RWPE2 (cell line): Measurements from ENCODE around the gene OVCH2.
"Not testable (repeated sequence)": the region's sequence is repeated elsewhere in the genome, so short reads cannot be mapped to it uniquely, and the experiment has no call there.

Source experiments
- ATAC-seq: fragments of 200-7000 bp; cut with Tn5 transposase; 3 replicates; pipeline ENCODE4 v1.9.1; 2021; ENCODE audit warnings: low read depth
- DNase-seq: peaks from one replicate; pipeline ENCODE4 v3.0.0-alpha.2; 2020; ENCODE audit warnings: low spot score
- H3K27ac ChIP-seq: fragments of 450-650 bp; 2 replicates; pipeline ENCODE4 v1.5.1; 2017; ENCODE audit warnings: mild to moderate bottlenecking; ENCODE audit not compliant: poor library complexity, severe bottlenecking
- H3K27me3 ChIP-seq: fragments of 250-450 bp; sonication (Bioruptor Pico); 2 replicates; pipeline ENCODE4 v1.5.1; 2021; ENCODE audit warnings: mild to moderate bottlenecking, moderate library complexity; ENCODE audit not compliant: insufficient read depth, poor library complexity, severe bottlenecking
- H3K36me3 ChIP-seq: fragments of 250-450 bp; sonication (Bioruptor Pico); 2 replicates; pipeline ENCODE4 v1.5.1; 2020; ENCODE audit warnings: low read depth, mild to moderate bottlenecking, moderate library complexity
- H3K4me1 ChIP-seq: fragments of 250-450 bp; sonication (Bioruptor Pico); 2 replicates; pipeline ENCODE4 v1.5.1; 2021; ENCODE audit warnings: mild to moderate bottlenecking, moderate library complexity; ENCODE audit not compliant: insufficient read depth, poor library complexity, severe bottlenecking
- H3K4me3 ChIP-seq: fragments of 250-450 bp; sonication (Bioruptor Pico); 2 replicates; pipeline ENCODE4 v1.5.1; 2021; ENCODE audit warnings: mild to moderate bottlenecking, moderate library complexity; ENCODE audit not compliant: severe bottlenecking
- H3K9me3 ChIP-seq: fragments of 250-450 bp; sonication (Bioruptor Pico); 2 replicates; pipeline ENCODE4 v1.5.1; 2021; ENCODE audit warnings: mild to moderate bottlenecking, moderate library complexity; ENCODE audit not compliant: severe bottlenecking
- CTCF ChIP-seq: fragments of 450-650 bp; IDR thresholded peaks from one replicate; pipeline ENCODE4 v1.5.1; 2017; ENCODE audit warnings: mild to moderate bottlenecking, moderate library complexity; ENCODE audit not compliant: poor library complexity, severe bottlenecking

OVCH2 gene, protein sequence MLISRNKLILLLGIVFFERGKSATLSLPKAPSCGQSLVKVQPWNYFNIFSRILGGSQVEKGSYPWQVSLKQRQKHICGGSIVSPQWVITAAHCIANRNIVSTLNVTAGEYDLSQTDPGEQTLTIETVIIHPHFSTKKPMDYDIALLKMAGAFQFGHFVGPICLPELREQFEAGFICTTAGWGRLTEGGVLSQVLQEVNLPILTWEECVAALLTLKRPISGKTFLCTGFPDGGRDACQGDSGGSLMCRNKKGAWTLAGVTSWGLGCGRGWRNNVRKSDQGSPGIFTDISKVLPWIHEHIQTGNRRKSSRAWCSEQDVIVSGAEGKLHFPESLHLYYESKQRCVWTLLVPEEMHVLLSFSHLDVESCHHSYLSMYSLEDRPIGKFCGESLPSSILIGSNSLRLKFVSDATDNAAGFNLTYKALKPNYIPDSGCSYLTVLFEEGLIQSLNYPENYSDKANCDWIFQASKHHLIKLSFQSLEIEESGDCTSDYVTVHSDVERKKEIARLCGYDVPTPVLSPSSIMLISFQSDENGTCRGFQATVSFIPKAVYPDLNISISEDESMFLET

DNA sequence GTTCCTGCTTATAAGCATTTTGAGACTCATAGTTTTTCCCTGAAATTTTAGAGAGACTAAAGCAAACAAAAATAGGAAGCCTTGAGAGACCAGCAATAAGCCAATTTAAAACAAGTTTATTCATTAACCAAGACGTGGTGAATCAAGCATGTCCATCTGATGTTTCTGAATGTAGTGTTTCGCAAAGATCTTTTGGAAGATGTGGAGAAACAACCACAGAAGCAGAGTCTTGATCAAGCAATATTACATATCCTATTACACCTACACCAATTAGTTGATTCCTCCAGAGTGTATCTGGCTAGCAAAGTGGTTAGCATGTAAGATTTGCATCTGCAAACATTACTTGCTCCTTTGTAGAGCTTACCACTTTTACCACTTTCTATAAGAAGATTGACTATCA, at the start of gene OVCH2:
Gene OVCH2 (minus strand): TSS at position 101 of the 400 bp plus-strand sequence. CDS start 83 bp downstream, at position 18.
- Histone ChIP-seq H3K4me1 (no peaks in the 10 kb centered on the region), H3K27me3 (no peaks in the 10 kb centered on the region), H3K27ac (no peak within 1 kb of the TSS), H3K9me3 (no peaks in the 10 kb centered on the region), H3K36me3 (no peaks in the 10 kb centered on the region), H3K4me3 (no peak within 1 kb of the TSS)
- ATAC-seq (no peak), DNase-seq (no peak)
- no peak for TF ChIP-seq CTCF

GRCh38 chr11:7749456-7749855, 43.2 kb upstream of the OVCH2 start:
- Histone ChIP-seq H3K4me1 (no peaks in the 10 kb centered on the region), H3K36me3 (no peaks in the 10 kb centered on the region), H3K27me3 (no peaks in the 10 kb centered on the region), H3K4me3 (no peak overlapping the region), H3K27ac (no peak overlapping the region), H3K9me3 (no peaks in the 10 kb centered on the region)
- ATAC-seq (no peak), DNase-seq (no peak)
- TF ChIP-seq CTCF, result no peak

DNA sequence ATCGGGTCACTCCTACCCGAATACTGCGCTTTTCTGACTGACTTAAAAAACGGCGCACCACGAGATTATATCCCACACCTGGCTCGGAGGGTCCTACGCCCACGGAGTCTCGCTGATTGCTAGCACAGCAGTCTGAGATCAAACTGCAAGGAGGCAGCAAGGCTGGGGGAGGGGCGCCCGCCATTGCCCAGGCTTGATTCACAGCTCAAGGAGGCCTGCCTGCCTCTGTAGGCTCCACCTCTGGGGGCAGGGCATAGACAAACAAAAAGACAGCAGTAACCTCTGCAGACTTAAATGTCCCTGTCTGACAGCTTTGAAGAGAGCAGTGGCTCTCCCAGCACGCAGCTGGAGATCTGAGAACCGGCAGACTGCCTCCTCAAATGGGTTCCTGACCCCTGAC, 28.5 kb upstream of the OVCH2 start:
- DNase-seq, H3K27me3 ChIP-seq, H3K9me3 ChIP-seq, ATAC-seq, H3K27ac ChIP-seq, H3K4me1 ChIP-seq, H3K36me3 ChIP-seq, H3K4me3 ChIP-seq: not testable (repeated sequence)

DNA sequence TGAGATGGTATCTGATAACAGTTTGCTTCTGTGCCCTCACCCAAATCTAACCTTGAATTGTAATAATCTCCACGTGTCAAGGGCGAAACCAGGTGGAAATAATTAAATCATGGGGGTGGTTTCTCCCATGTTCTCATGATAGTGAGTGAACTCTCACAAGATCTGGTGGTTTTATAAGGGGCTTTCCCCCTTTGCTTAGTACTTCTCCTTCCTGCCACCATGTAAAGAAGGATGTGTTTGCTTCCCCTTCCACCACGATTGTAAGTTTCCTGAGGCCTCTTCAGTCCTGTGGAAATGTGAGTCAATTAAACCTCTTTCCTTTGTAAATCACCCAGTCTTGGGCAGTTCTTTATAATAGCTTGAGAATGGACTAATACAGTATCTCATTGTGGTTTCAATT, 8.5 kb upstream of the OVCH2 start:
- DNase-seq (no peak), ATAC-seq (no peak)
- Histone ChIP-seq H3K27me3 (no peaks in the 10 kb centered on the region), H3K27ac (no peak overlapping the region), H3K36me3 (no peaks in the 10 kb centered on the region), H3K9me3 (no peaks in the 10 kb centered on the region), H3K4me3 (no peak overlapping the region), H3K4me1 (no peaks in the 10 kb centered on the region)
- TF ChIP-seq CTCF, result no peak

DNA sequence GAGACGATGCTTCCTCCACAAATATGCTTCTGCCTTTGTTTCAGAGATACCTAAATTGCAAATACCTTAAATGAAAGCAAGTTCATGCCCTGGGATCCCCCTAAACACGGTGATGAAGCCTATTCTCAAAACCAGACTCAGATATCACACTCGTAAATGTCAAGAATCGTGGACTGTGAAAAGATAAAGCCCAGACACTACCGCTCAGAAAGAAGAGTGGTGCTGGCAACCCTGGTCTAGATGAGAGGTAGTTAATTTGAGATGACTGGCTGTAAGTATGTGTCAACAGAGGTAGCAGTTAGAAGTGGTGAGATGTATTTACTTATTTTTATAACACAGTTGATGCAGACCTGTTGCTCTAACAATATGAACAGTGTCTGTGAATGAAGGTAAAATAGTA, 2.5 kb downstream of the OVCH2 start:
- Histone ChIP-seq H3K27me3 (no peaks in the 10 kb centered on the region), H3K4me3 (no peak overlapping the region), H3K4me1 (no peaks in the 10 kb centered on the region), H3K36me3 (no peaks in the 10 kb centered on the region), H3K9me3 (no peaks in the 10 kb centered on the region), H3K27ac (no peak overlapping the region)
- ATAC-seq, result no peak
- no peak for TF ChIP-seq CTCF
- DNase-seq, result no peak
